CD4-positive, alpha-beta T cell (primary cell): ENCODE data around the gene PXDN. TPM values are rescaled to one million over a fixed set of nuclear protein-coding genes. Genes with fewer than 3 reads are reported as not detected.

Experiments used
- ATAC-seq: fragments of 200-7000 bp; cut with Tn5 transposase; one replicate; pipeline ENCODE4 v1.10.0; 2022; ENCODE audit warnings: mild to moderate bottlenecking; ENCODE audit not compliant: poor library complexity
- CTCF ChIA-PET: fragments of 350-600 bp; sonication (Branson Sonifier 250); formaldehyde crosslinking; loops from one replicate; lab custom pipeline; 2021; ENCODE audit warnings: antibody characterized with exemption, inconsistent platforms; lab: Charles Lee
- POLR2A ChIA-PET: fragments of 350-600 bp; sonication (Branson Sonifier 250); formaldehyde crosslinking; loops from one replicate; lab custom pipeline; 2021; ENCODE audit warnings: antibody characterized with exemption, inconsistent platforms; lab: Charles Lee
- DNase-seq, 14 experiments: peaks; one replicate each; pipeline ENCODE4 v3.0.0-alpha.2; 2013 to 2020; ENCODE audit warnings: mixed read lengths in 2 of 14
- H3K27ac ChIP-seq, 2 donors: one replicate each; pipeline versions ENCODE4 v1.5.1 to v1.7.0; 2013; ENCODE audit warnings: low read length in 2 of 2, low read depth in 1 of 2, mild to moderate bottlenecking in 1 of 2
- H3K27me3 ChIP-seq, 2 experiments: 1 replicate in 1 of 2; 2 replicates in 1 of 2; pipeline versions ENCODE4 v1.6.1 to v1.7.0; 2013; ENCODE audit warnings: low read length in 2 of 2, control low read depth in 1 of 2, mild to moderate bottlenecking in 1 of 2, moderate library complexity in 1 of 2; ENCODE audit not compliant: insufficient read depth in 2 of 2, control insufficient read depth in 1 of 2
- H3K36me3 ChIP-seq: one replicate; pipeline ENCODE4 v1.6.1; 2013; ENCODE audit warnings: low read length, control low read depth; ENCODE audit not compliant: insufficient read depth
- H3K4me1 ChIP-seq: one replicate; pipeline ENCODE4 v1.6.1; 2013; ENCODE audit warnings: low read length, control low read depth; ENCODE audit not compliant: insufficient read depth
- H3K4me3 ChIP-seq: one replicate; pipeline ENCODE4 v1.5.1; 2013; ENCODE audit warnings: mild to moderate bottlenecking, low read length, moderate library complexity
- H3K9me3 ChIP-seq, 2 experiments: 1 replicate in 1 of 2; 2 replicates in 1 of 2; pipeline versions ENCODE4 v1.6.1 to v1.7.0; 2013; ENCODE audit warnings: low read length in 2 of 2, mild to moderate bottlenecking in 2 of 2, control low read depth in 1 of 2, moderate library complexity in 1 of 2; ENCODE audit not compliant: control insufficient read depth in 1 of 2, insufficient read depth in 1 of 2
- H3K27ac Mint-ChIP-seq: one replicate; pipeline ENCODE4 v1.8.0; 2020; ENCODE audit warnings: mixed read lengths
- H3K27me3 Mint-ChIP-seq: one replicate; pipeline ENCODE4 v1.8.0; 2021; ENCODE audit warnings: mixed read lengths
- H3K36me3 Mint-ChIP-seq: one replicate; pipeline ENCODE4 v1.8.0; 2021; ENCODE audit warnings: low read depth, mixed read lengths
- H3K4me1 Mint-ChIP-seq: one replicate; pipeline ENCODE4 v1.8.0; 2021; ENCODE audit warnings: low read depth, mixed read lengths
- H3K4me3 Mint-ChIP-seq: one replicate; pipeline ENCODE4 v1.8.0; 2020; ENCODE audit warnings: mild to moderate bottlenecking, mixed read lengths
- H3K9me3 Mint-ChIP-seq: one replicate; pipeline ENCODE4 v1.8.0; 2020; ENCODE audit warnings: mixed read lengths
- CTCF ChIP-seq: fragments of 200-600 bp; IDR thresholded peaks from one replicate; pipeline ENCODE4 v1.8.0; 2022; ENCODE audit warnings: antibody characterized with exemption, mild to moderate bottlenecking
- intact Hi-C, 2 experiments: fragments of 100-400 bp; cut with DNase I in 1 of 2; cut with micrococcal nuclease in 1 of 2; formaldehyde crosslinking; loops; one replicate each; pipeline versions ENCODE4 v1.15.1 to v1.9.0; 2023 to 2025; cut with DNase I, micrococcal nuclease
- total RNA-seq, 174 experiments: library from RNA in 2 of 174; stranded (reverse) in 2 of 174; gene quantifications; one replicate each; pipeline ENCODE4 v1.2.3 and lab custom pipeline; 2021 to 2026

Gene PXDN
- total RNA-seq, 2 experiments from 2014 or later, result 0.47 to 0.84 TPM

- ATAC-seq (no peak), DNase-seq (no peak)
- H3K4me3 Mint-ChIP-seq, result no peak overlapping the region
- H3K27ac Mint-ChIP-seq, result no peak overlapping the region
- intact Hi-C loops, result no loop called here
- H3K9me3 Mint-ChIP-seq, result peaks cover 5% of the 10 kb centered on the region
- H3K9me3 ChIP-seq, result peaks cover 0 to 25% of the 10 kb centered on the region in 2 experiments
- H3K36me3 ChIP-seq, result no peaks in the 10 kb centered on the region
- CTCF ChIA-PET, result no interaction called here
- H3K4me1 ChIP-seq, result no peaks in the 10 kb centered on the region
- no peaks in the 10 kb centered on the region for H3K4me1 Mint-ChIP-seq
- POLR2A ChIA-PET, result no interaction called here
- no peak for TF ChIP-seq CTCF
- H3K4me3 ChIP-seq, result no peak overlapping the region
- no peaks in the 10 kb centered on the region for H3K36me3 Mint-ChIP-seq
- H3K27ac ChIP-seq, result no peak overlapping the region
- H3K27me3 ChIP-seq, result peaks cover 2 to 7% of the 10 kb centered on the region in 2 experiments
- peaks cover 4% of the 10 kb centered on the region for H3K27me3 Mint-ChIP-seq
Measured at GRCh38 chr2:1715184-1716013, 28.9 kb downstream of the PXDN start.

GRCh38 chr2:1714291-1715064 is 29.8 kb downstream of the PXDN start:
- TF ChIP-seq CTCF, result no peak
- intact Hi-C loops, result no loop called here
- Histone ChIP-seq H3K4me3 (no peak overlapping the region), H3K27ac (no peak overlapping the region), H3K27me3 (peaks cover 2 to 7% of the 10 kb centered on the region in 2 experiments), H3K36me3 (no peaks in the 10 kb centered on the region), H3K4me1 (no peaks in the 10 kb centered on the region), H3K9me3 (peaks cover 0 to 24% of the 10 kb centered on the region in 2 experiments)
- ATAC-seq (no peak), DNase-seq (no peak)
- no peaks in the 10 kb centered on the region for H3K4me1 Mint-ChIP-seq
- H3K4me3 Mint-ChIP-seq, result no peak overlapping the region
- ChIA-PET CTCF (no interaction called here), POLR2A (no interaction called here)
- H3K36me3 Mint-ChIP-seq, result no peaks in the 10 kb centered on the region
- H3K27ac Mint-ChIP-seq, result no peak overlapping the region
- peaks cover 4% of the 10 kb centered on the region for H3K27me3 Mint-ChIP-seq
- H3K9me3 Mint-ChIP-seq, result peaks cover 5% of the 10 kb centered on the region

- no peak overlapping the region for H3K27ac ChIP-seq
- no peak overlapping the region for H3K4me3 Mint-ChIP-seq
- H3K27me3 Mint-ChIP-seq, result peaks cover 4% of the 10 kb centered on the region
- intact Hi-C loops, result no loop called here
- no peak overlapping the region for H3K4me3 ChIP-seq
- H3K36me3 Mint-ChIP-seq, result no peaks in the 10 kb centered on the region
- H3K36me3 ChIP-seq, result no peaks in the 10 kb centered on the region
- DNase-seq (no peak), ATAC-seq (no peak)
- no peaks in the 10 kb centered on the region for H3K4me1 Mint-ChIP-seq
- no peak for TF ChIP-seq CTCF
- ChIA-PET CTCF (no interaction called here), POLR2A (no interaction called here)
- H3K9me3 Mint-ChIP-seq, result peaks cover 5% of the 10 kb centered on the region
- peaks cover 0 to 18% of the 10 kb centered on the region in 2 experiments for H3K9me3 ChIP-seq
- no peak overlapping the region for H3K27ac Mint-ChIP-seq
- H3K4me1 ChIP-seq, result no peaks in the 10 kb centered on the region
- peaks cover 2 to 7% of the 10 kb centered on the region in 2 experiments for H3K27me3 ChIP-seq
Measured at GRCh38 chr2:1713839-1714236, 30.5 kb downstream of the PXDN start.
